Measurements from ENCODE around the gene COL9A2.

The COL9A2 gene

DNA sequence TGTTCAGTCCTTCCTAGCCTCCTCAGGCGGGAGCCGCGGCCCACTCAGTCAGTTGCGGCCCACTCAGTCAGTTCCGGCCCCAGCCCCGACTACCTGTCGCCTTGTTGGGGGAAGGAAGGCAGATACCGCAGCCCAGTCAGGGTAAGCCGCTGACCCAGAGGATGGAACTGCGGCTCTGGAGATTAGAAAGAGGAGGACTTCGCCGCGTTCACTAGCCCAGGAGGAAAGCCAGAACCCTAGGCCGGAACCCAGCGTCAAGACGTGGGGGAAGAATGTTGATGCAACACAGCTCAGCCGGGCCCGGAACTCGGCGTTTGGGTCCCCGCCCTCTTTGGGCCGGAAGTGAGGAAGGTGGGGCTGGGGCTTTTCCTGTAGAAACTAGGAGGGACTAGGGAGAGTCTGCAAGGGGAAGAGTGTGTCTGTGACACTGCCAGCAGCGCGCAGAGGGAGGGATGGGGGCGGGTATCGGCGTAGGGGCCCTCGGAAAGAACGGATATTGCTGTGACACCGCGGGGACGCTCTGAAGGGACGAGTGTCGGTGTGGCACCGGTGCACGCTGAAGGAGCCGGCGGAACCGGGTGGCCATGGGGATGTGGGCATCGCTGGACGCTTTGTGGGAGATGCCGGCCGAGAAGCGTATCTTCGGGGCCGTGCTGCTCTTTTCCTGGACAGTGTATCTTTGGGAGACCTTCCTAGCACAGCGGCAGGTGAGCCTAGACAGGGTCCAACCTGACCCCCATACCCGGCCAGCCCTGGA, 59.2 kb downstream of the COL9A2 start, which contains the start of gene ZMPSTE24:
TSS of gene ZMPSTE24 (plus strand) at position 549 of the 757 bp plus-strand sequence. CDS start at position 585, 36 bp downstream.
- peak; percentile 93 for DNase-seq (ENCODE audit: low read depth)

DNA sequence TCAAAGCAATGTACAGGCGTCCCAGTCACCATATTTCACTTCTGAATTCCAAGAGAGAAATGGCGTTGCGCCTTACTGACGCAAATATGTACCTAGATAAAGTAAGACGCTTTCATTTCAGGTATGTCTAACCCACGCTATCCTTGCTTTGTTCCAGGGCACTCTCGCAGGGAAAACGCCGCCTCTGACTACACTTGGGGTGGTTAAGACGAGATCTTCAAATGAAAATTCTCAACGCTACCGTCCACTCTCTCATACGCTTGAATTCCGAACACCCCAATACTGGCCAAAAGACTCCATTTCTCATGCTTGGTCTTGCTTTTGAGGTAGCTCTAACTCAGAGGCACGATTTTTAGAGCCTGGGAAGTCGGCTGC, 59.8 kb downstream of the COL9A2 start:
- DNase-seq (ENCODE audit: low read depth), result no peak

DNA sequence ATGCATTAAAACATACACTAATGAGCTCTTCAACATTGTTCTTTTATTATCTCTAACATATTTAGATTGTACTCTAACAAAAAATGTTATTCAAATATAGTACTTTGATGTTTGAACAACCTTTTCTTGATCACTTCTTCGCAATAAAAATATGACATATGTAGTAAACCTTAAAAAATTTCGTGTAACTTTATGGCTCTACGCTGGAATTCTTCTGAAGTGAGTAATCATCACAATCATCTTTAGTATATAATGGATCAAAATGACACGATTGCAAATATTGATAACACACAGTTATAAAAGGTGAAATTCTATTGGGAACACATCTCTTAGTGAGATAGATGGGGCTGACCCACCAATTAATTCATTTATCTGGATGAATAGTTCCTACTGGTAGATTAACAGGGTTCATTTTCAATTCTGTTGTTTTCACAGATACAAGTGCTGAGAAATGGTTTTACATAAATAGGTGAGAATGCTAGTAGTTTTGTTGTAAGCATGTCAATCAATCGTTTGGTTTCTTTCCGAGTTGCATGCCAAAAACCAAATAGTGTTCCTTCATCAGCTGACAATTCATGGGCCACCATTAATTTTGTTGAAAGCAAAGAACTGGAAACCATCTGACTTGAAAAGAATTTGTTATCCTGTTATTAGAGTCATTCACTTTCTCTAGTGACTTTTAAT, 60.5 kb downstream of the COL9A2 start:
- no peak for DNase-seq (ENCODE audit: low read depth)

DNA sequence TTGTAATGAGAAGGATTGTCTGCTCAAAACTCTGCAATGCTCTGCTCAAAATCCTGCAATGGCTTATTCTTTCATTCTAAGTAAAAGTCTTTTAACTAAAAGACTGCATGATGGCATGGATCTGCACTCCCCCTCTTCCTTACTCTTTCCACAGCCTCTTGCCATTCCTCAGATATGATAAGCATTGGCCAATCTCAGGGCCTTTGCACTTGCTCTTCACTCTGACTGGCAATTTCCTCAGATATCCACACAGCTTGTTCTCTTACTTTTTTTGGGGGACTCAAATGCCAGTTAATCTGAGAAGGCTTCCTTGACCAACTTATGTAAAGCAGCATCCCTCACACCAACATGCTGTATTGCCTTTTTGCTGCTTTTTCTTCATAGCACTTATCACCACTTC, 61.9 kb downstream of the COL9A2 start:
- DNase-seq (ENCODE audit: low read depth), result no peak

DNA sequence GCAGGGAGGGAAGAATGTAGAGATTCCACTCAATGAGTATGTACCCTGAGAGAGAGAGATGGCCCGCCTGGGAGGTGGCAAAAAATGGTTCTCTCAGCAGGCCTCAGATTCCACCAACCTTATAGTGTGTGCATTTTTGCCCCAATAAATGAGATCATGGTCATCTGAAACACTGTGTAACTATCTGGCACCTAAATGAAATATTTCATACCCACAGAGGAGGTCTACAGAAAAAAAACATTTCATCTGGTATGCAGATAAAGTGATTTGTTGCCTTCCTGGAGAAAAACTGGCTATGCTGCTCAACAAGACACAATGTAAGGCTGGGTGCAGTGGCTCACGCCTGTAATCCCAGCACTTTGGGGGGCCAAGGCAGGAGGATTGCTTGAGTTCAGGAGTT, 64.5 kb downstream of the COL9A2 start:
- DNase-seq (ENCODE audit: low read depth), result no peak

DNA sequence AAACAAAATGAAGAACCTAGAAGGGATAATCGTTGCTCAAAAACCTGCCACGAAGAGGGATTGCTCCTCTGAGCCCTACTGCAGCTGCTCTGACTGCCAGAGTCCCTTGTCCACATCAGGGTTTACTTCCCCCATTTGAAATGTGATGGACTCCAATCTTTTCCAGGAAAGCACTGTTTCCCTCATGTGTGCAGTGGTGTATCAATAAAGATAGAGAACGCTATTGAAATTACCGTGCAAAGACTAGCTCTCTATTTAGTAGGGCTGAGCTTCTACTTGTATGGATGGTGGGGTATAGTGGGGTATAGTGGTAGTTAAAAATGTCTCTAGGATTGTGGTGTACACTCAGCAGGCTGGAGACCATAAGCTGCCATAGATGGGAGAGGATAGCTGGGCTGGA, 65.6 kb downstream of the COL9A2 start:
- no peak for DNase-seq (ENCODE audit: low read depth)
